ENCODE data around the gene ST7.

The ST7 gene

GRCh38 chr7:116981939-116982338 lies 28.6 kb downstream of the ST7 start:
- H3K27ac Mint-ChIP-seq, result no peak overlapping the region
- no peak for DNase-seq
- no peaks in the 10 kb centered on the region for H3K9me3 Mint-ChIP-seq
- ATAC-seq, result no peak
- H3K4me3 Mint-ChIP-seq, result no peak overlapping the region
- H3K36me3 Mint-ChIP-seq (ENCODE audit: low read depth), result no peaks in the 10 kb centered on the region
- peaks cover 4% of the 10 kb centered on the region for H3K4me1 Mint-ChIP-seq
- no peaks in the 10 kb centered on the region for H3K27me3 Mint-ChIP-seq

- DNase-seq (no peak), ATAC-seq (no peak)
- Mint-ChIP-seq H3K4me3 (no peak overlapping the region), H3K27me3 (no peaks in the 10 kb centered on the region), H3K9me3 (no peaks in the 10 kb centered on the region), H3K27ac (no peak overlapping the region), H3K4me1 (peaks cover 2% of the 10 kb centered on the region), H3K36me3 (ENCODE audit: low read depth) (no peaks in the 10 kb centered on the region)
These were observed 31.2 kb downstream of the ST7 start for GRCh38 chr7:116984511-116984910.

- Mint-ChIP-seq H3K4me1 (peaks cover 2% of the 10 kb centered on the region), H3K36me3 (ENCODE audit: low read depth) (no peaks in the 10 kb centered on the region), H3K27ac (no peak overlapping the region), H3K27me3 (no peaks in the 10 kb centered on the region), H3K4me3 (no peak overlapping the region), H3K9me3 (no peaks in the 10 kb centered on the region)
- no peak for ATAC-seq
- no peak for DNase-seq
These were observed 31.6 kb downstream of the ST7 start for GRCh38 chr7:116984917-116985316.

GRCh38 chr7:116985575-116985974 lies 32.3 kb downstream of the ST7 start:
- DNase-seq (no peak), ATAC-seq (no peak)
- H3K27ac Mint-ChIP-seq, result no peak overlapping the region
- H3K27me3 Mint-ChIP-seq, result no peaks in the 10 kb centered on the region
- H3K4me1 Mint-ChIP-seq, result peaks cover 7% of the 10 kb centered on the region
- no peak overlapping the region for H3K4me3 Mint-ChIP-seq
- H3K9me3 Mint-ChIP-seq, result no peaks in the 10 kb centered on the region
- no peaks in the 10 kb centered on the region for H3K36me3 Mint-ChIP-seq (ENCODE audit: low read depth)

GRCh38 chr7:116986611-116987565 lies 33.6 kb downstream of the ST7 start:
- no peaks in the 10 kb centered on the region for H3K36me3 Mint-ChIP-seq (ENCODE audit: low read depth)
- H3K9me3 Mint-ChIP-seq, result peaks cover 3% of the 10 kb centered on the region
- H3K27ac Mint-ChIP-seq, result no peak overlapping the region
- peaks cover 11% of the 10 kb centered on the region for H3K4me1 Mint-ChIP-seq
- no peaks in the 10 kb centered on the region for H3K27me3 Mint-ChIP-seq
- peak; percentile 54 for ATAC-seq
- DNase-seq, result no peak
- H3K4me3 Mint-ChIP-seq, result no peak overlapping the region

- Mint-ChIP-seq H3K4me1 (peaks cover 11% of the 10 kb centered on the region), H3K27ac (no peak overlapping the region), H3K9me3 (peaks cover 3% of the 10 kb centered on the region), H3K36me3 (ENCODE audit: low read depth) (no peaks in the 10 kb centered on the region), H3K4me3 (no peak overlapping the region), H3K27me3 (no peaks in the 10 kb centered on the region)
- DNase-seq, result no peak
- ATAC-seq, result no peak
These were observed 35.2 kb downstream of the ST7 start for GRCh38 chr7:116988363-116988989.

- ATAC-seq (no peak), DNase-seq (no peak)
- Mint-ChIP-seq H3K36me3 (ENCODE audit: low read depth) (no peaks in the 10 kb centered on the region), H3K4me3 (no peak overlapping the region), H3K4me1 (peaks cover 11% of the 10 kb centered on the region), H3K27ac (no peak overlapping the region), H3K27me3 (no peaks in the 10 kb centered on the region), H3K9me3 (peaks cover 3% of the 10 kb centered on the region)
These were observed 36.8 kb downstream of the ST7 start for GRCh38 chr7:116990056-116990455.

GRCh38 chr7:116991233-116991632 lies 37.9 kb downstream of the ST7 start:
- no peak for DNase-seq
- peaks cover 3% of the 10 kb centered on the region for H3K9me3 Mint-ChIP-seq
- H3K4me1 Mint-ChIP-seq, result peaks cover 9% of the 10 kb centered on the region
- H3K4me3 Mint-ChIP-seq, result no peak overlapping the region
- H3K27me3 Mint-ChIP-seq, result no peaks in the 10 kb centered on the region
- H3K36me3 Mint-ChIP-seq (ENCODE audit: low read depth), result no peaks in the 10 kb centered on the region
- H3K27ac Mint-ChIP-seq, result no peak overlapping the region
- ATAC-seq, result no peak

- H3K4me3 Mint-ChIP-seq, result no peak overlapping the region
- no peaks in the 10 kb centered on the region for H3K27me3 Mint-ChIP-seq
- peaks cover 9% of the 10 kb centered on the region for H3K4me1 Mint-ChIP-seq
- no peak for DNase-seq
- no peak overlapping the region for H3K27ac Mint-ChIP-seq
- H3K9me3 Mint-ChIP-seq, result peaks cover 8% of the 10 kb centered on the region
- H3K36me3 Mint-ChIP-seq (ENCODE audit: low read depth), result peaks cover 2% of the 10 kb centered on the region
- ATAC-seq, result no peak
These were observed 41.3 kb downstream of the ST7 start for GRCh38 chr7:116994611-116995010.

GRCh38 chr7:116997972-116998371 lies 44.7 kb downstream of the ST7 start:
- DNase-seq (no peak), ATAC-seq (no peak)
- Mint-ChIP-seq H3K9me3 (peaks cover 4% of the 10 kb centered on the region), H3K36me3 (ENCODE audit: low read depth) (peaks cover 2% of the 10 kb centered on the region), H3K27ac (no peak overlapping the region), H3K4me3 (no peak overlapping the region), H3K4me1 (no peaks in the 10 kb centered on the region), H3K27me3 (no peaks in the 10 kb centered on the region)

- H3K9me3 Mint-ChIP-seq, result peaks cover 4% of the 10 kb centered on the region
- H3K4me1 Mint-ChIP-seq, result no peaks in the 10 kb centered on the region
- DNase-seq, result no peak
- H3K4me3 Mint-ChIP-seq, result no peak overlapping the region
- peaks cover 2% of the 10 kb centered on the region for H3K36me3 Mint-ChIP-seq (ENCODE audit: low read depth)
- no peak for ATAC-seq
- no peak overlapping the region for H3K27ac Mint-ChIP-seq
- H3K27me3 Mint-ChIP-seq, result no peaks in the 10 kb centered on the region
These were observed 45.4 kb downstream of the ST7 start for GRCh38 chr7:116998567-116999175.

- H3K4me3 Mint-ChIP-seq, result no peak overlapping the region
- H3K9me3 Mint-ChIP-seq, result peaks cover 4% of the 10 kb centered on the region
- H3K36me3 Mint-ChIP-seq (ENCODE audit: low read depth), result peaks cover 2% of the 10 kb centered on the region
These were observed 46.0 kb downstream of the ST7 start for GRCh38 chr7:116999311-116999710.

GRCh38 chr7:117001283-117001682 lies 48.0 kb downstream of the ST7 start:
- H3K27ac Mint-ChIP-seq, result no peak overlapping the region
- H3K4me3 Mint-ChIP-seq, result no peak overlapping the region
- DNase-seq (no peak), ATAC-seq (no peak)
- H3K27me3 Mint-ChIP-seq, result no peaks in the 10 kb centered on the region
- peaks cover 11% of the 10 kb centered on the region for H3K4me1 Mint-ChIP-seq
- H3K36me3 Mint-ChIP-seq (ENCODE audit: low read depth), result peaks cover 2% of the 10 kb centered on the region
- H3K9me3 Mint-ChIP-seq, result peaks cover 4% of the 10 kb centered on the region

More at GRCh38 chr7:116999311-116999710, 46.0 kb downstream of the ST7 start:
- DNase-seq (no peak), ATAC-seq (no peak)
- Mint-ChIP-seq H3K27me3 (no peaks in the 10 kb centered on the region), H3K27ac (no peak overlapping the region), H3K4me1 (no peaks in the 10 kb centered on the region)

GRCh38 chr7:117004899-117005298 lies 51.6 kb downstream of the ST7 start:
- no peaks in the 10 kb centered on the region for H3K36me3 Mint-ChIP-seq (ENCODE audit: low read depth)
- H3K4me3 Mint-ChIP-seq, result no peak overlapping the region
- peaks cover 45% of the 10 kb centered on the region for H3K4me1 Mint-ChIP-seq
- peaks cover 2% of the 10 kb centered on the region for H3K27me3 Mint-ChIP-seq
- no peak for ATAC-seq
- DNase-seq, result no peak
- H3K27ac Mint-ChIP-seq, result no peak overlapping the region
- H3K9me3 Mint-ChIP-seq, result no peaks in the 10 kb centered on the region

GRCh38 chr7:117005449-117005848 lies 52.1 kb downstream of the ST7 start:
- no peak for ATAC-seq
- H3K27ac Mint-ChIP-seq, result no peak overlapping the region
- H3K4me1 Mint-ChIP-seq, result peaks cover 51% of the 10 kb centered on the region
- H3K27me3 Mint-ChIP-seq, result peaks cover 2% of the 10 kb centered on the region
- H3K4me3 Mint-ChIP-seq, result no peak overlapping the region
- H3K9me3 Mint-ChIP-seq, result no peaks in the 10 kb centered on the region
- DNase-seq, result no peak
- H3K36me3 Mint-ChIP-seq (ENCODE audit: low read depth), result no peaks in the 10 kb centered on the region
